ENCODE data around the gene TIGD4.

Gene TIGD4

GRCh38 chr4:152779513-152780266 lies at the start of gene TIGD4, which contains the start of gene ARFIP1:
Gene TIGD4 (minus strand): TSS chr4:152779730. CDS start chr4:152771004, 8,726 bp downstream.
Gene ARFIP1 (plus strand): TSS chr4:152779954. CDS start chr4:152829634, 49,680 bp downstream.
- peak; percentile 89 for DNase-seq (ENCODE audit: low read depth)

- DNase-seq (ENCODE audit: low read depth): no peak
Measured at GRCh38 chr4:152828122-152828521, 48.6 kb upstream of the TIGD4 start.

- DNase-seq (ENCODE audit: low read depth): no peak
Measured at GRCh38 chr4:152825336-152825735, 45.8 kb upstream of the TIGD4 start.

- DNase-seq (ENCODE audit: low read depth): no peak
Measured at GRCh38 chr4:152824561-152824960, 45.0 kb upstream of the TIGD4 start.

GRCh38 chr4:152822323-152822722 lies 42.8 kb upstream of the TIGD4 start:
- no peak for DNase-seq (ENCODE audit: low read depth)

- no peak for DNase-seq (ENCODE audit: low read depth)
Measured at GRCh38 chr4:152820073-152820472, 40.5 kb upstream of the TIGD4 start.

GRCh38 chr4:152819026-152819645 lies 39.6 kb upstream of the TIGD4 start:
- DNase-seq (ENCODE audit: low read depth): no peak

GRCh38 chr4:152817331-152817730 lies 37.8 kb upstream of the TIGD4 start:
- no peak for DNase-seq (ENCODE audit: low read depth)

GRCh38 chr4:152815078-152815477 lies 35.5 kb upstream of the TIGD4 start:
- no peak for DNase-seq (ENCODE audit: low read depth)

- DNase-seq (ENCODE audit: low read depth): no peak
Measured at GRCh38 chr4:152810715-152811287, 31.3 kb upstream of the TIGD4 start.

- DNase-seq (ENCODE audit: low read depth): no peak
Measured at GRCh38 chr4:152808670-152809069, 29.1 kb upstream of the TIGD4 start.

- DNase-seq (ENCODE audit: low read depth): no peak
Measured at GRCh38 chr4:152807294-152807829, 27.8 kb upstream of the TIGD4 start.

GRCh38 chr4:152806501-152807125 lies 27.1 kb upstream of the TIGD4 start:
- no peak for DNase-seq (ENCODE audit: low read depth)

GRCh38 chr4:152805818-152806217 lies 26.3 kb upstream of the TIGD4 start:
- no peak for DNase-seq (ENCODE audit: low read depth)

GRCh38 chr4:152805071-152805650 lies 25.6 kb upstream of the TIGD4 start:
- no peak for DNase-seq (ENCODE audit: low read depth)

GRCh38 chr4:152803541-152803940 lies 24.0 kb upstream of the TIGD4 start:
- DNase-seq (ENCODE audit: low read depth): no peak

- no peak for DNase-seq (ENCODE audit: low read depth)
Measured at GRCh38 chr4:152795891-152796290, 16.4 kb upstream of the TIGD4 start.

GRCh38 chr4:152786627-152787026 lies 7.1 kb upstream of the TIGD4 start:
- DNase-seq (ENCODE audit: low read depth): no peak

- DNase-seq (ENCODE audit: low read depth): no peak
Measured at GRCh38 chr4:152785639-152786615, 6.4 kb upstream of the TIGD4 start.

GRCh38 chr4:152784490-152785350 lies 5.2 kb upstream of the TIGD4 start:
- no peak for DNase-seq (ENCODE audit: low read depth)
